Hematopoietic multipotent progenitor cell (in vitro differentiated cells): ENCODE results near the gene PARP1. TPM values are rescaled to one million over a fixed set of nuclear protein-coding genes. Genes with fewer than 3 reads are reported as not detected.
"Not testable (repeated sequence)": the region's sequence is repeated elsewhere in the genome, so short reads cannot be mapped to it uniquely, and the experiment has no call there.

Experiments used
- DNase-seq, 3 donors: peaks; one replicate each; pipeline ENCODE4 v3.0.0-alpha.2; 2011 to 2015; ENCODE audit warnings: low read depth in 2 of 3, low spot score in 2 of 3
- total RNA-seq: library from RNA; depleted of rRNA; stranded (reverse); fragments of >200 nt; gene quantifications from one replicate; pipeline ENCODE4 v1.2.3, GENCODE V29; 2012

The PARP1 gene
- total RNA-seq = 292 TPM

DNA sequence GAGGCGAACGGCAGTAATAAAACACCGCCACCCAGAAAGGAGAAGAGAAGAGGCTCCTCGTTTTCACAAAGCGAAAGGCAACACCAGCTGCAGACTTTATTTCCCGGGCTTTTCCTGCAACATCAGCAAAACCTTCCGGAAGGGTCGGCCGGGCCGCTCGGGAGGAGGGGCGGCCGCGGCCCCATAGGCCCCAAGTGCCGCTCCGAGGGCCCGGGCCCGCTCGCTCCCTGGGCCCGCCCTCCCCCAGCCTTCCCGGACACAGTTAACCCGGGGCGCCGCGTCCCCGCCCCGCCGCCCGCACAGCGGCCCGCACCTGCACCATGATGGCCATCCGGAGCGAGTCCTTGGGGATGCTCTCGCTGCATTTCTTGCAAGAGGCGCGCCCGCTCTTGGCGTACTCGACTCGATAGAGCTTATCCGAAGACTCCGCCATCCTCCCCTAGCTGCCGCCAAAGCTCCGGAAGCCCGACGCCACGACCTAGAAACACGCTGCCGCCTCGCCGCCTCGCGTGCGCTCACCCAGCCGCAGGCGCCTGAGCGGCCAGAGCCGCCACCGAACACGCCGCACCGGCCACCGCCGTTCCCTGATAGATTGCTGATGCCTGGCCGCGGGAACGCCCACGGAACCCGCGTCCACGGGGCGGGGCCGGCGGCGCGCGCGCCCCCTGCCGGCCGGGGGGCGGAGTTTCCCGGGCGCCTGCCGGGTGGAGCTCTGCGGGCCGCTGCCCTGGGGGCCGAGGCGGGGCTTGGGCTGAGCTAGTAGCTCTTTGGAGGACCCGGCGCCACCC is at the start of gene PARP1:
PARP1 (minus strand) TSS at position 597 of the 788 bp plus-strand sequence; CDS start at position 433, 164 bp downstream.
- DNase-seq = peak; percentile 83 to 90 (median 88)

DNA sequence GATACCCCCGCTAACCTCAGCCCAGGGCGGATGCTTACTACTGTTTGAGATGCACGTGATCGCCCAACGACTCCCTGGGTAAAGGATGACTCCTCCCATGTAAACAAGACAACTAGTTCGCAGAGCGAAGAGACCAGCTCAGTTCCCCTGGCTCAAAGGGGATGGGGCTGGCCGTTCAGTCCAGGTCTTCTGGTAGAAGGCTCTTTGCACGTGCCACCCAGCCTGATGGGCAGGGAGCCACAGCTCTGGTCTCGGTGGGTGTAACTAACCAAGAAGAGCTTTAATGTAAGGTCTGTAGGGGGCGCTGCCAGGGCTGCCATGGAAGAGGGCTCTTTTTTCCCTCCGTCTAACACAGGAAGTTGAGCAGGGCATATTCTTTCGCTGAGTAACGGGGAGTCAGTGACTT is 49.4 kb upstream of the PARP1 start:
- DNase-seq = peak in 2 of 3 donors; percentile 47 to 79

GRCh38 chr1:226455843-226456242 is 48.0 kb upstream of the PARP1 start:
- no peak for DNase-seq

DNA sequence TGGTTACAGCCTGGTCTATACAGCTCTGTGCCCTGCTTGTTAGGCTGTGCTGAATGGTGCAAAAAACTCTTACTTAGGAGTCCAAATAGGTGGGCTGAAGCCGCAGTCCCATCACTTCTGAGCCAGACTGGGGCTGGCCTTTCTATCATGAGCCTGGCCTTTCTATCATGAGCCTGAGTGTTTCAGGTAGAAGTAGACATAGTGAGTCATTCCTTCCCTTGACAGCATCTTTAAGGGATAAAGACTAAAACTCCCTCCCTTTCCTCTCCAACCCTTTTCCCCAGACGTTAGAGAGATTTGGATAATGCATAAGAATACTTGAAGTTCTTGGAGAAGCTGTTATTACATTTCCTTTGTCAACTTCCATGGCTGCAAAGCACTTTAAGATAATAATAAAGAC is 46.5 kb upstream of the PARP1 start:
- DNase-seq = no peak

GRCh38 chr1:226453015-226453704 is 45.3 kb upstream of the PARP1 start:
- no peak for DNase-seq

DNA sequence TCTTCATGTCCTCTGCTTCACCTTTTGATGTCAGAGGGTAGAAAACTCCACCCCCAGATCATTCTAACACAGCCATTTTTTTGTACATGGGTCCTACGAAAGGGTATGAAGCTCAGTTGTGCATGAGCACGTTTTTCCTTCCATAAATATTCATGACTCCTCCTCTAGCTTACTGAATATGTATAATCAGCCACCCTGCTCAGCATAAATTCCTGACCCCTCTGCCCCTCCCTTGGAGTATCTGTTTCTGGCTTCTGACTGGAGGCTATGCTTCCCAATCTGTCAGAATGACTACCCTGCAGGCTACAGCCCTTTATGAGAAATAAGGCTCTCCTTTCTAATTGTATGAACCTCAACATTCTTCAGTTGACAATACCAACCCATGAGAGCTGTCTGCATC is 42.8 kb upstream of the PARP1 start:
- no peak for DNase-seq

DNA sequence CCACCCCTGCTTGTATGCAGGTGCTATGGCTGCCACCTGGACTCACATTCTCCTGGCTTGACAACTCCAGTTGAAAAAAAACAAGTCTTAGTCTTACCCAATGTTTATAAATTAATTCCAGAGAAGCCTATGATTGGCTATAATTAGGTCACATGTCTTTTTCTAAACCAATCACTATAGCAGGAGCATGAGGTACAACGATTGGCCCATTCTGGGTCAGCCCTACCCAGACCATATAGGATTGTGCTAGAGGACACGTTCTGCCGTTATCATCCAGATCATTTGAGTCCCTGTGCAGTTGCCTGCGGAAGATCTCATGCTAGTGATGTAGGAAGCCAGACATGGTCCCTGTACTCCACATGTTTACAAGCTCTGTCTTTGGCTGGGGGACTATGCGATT is 41.9 kb upstream of the PARP1 start:
- no peak for DNase-seq

DNA sequence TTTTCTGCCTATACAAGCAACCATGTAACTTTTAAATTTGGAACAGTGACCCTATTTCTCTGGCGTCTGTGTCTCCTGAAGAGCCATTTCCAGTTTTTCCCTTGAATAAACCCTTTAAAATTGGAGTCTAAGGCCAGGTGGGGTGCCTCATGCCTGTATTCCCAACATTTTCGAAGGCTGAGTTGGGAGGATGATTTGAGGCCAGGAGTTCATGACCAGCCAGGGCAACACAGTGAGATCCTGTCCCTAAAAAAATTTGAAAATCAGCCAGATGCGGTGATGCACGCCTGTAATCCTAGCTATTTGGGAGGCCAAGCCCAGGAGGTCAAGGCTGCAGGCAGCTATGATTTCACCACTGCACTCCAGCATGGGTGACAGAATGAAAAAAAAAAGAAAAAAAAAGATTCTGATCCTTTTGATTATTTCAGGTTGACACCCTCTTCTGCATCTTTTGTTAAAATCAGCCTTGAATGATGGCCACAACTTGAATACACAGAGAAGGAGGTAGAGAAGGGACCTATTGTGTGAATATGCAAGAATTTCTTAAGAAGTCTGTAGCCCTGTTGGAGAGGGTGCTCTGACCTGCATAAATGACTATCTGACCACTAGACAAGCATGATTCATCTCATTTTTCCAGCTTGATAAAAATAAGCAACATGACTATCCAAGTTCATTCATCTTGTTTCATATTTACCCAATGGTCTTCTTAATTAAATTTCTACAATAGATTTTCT is 40.2 kb upstream of the PARP1 start:
- DNase-seq = no peak

DNA sequence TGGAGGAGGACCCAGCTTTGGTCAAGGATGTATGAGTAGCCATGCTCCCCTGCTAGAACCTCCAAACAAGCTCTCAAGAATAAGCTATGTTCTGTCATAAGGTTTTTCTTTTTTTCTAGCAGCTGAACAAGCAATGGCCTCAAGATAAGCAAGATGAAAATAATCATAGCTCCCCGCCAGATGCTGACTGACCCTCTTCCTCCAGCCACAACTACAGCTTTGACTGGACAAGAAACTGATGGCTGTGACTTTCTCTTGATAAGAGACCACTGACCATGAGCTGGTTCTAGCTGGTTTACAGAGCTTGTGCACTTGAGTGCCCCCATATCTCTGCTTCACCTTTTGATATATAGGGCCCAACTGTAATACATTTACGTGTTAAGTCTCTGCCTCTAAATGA is 38.2 kb upstream of the PARP1 start:
- no peak for DNase-seq

DNA sequence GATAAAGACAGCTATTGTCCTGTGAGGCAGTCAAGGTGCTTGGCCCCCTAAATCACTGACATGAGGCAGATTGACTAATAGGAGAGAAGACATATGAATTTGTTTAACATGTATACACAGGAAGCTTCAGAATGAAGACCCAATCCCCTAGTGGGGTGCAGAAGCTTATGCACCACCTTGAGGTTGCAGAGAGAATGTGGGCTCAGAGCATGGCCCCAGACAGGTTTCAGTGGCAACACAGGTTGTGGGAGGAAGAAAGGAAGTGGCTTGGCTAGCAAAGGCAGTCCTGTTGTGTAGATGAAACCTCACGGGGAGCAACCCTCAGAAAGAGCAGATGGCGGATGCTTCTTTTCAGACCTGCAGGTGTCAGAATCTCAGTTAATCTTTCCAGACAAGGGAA is 37.0 kb upstream of the PARP1 start:
- peak in 2 of 3 donors; percentile 23 to 77 for DNase-seq

DNA sequence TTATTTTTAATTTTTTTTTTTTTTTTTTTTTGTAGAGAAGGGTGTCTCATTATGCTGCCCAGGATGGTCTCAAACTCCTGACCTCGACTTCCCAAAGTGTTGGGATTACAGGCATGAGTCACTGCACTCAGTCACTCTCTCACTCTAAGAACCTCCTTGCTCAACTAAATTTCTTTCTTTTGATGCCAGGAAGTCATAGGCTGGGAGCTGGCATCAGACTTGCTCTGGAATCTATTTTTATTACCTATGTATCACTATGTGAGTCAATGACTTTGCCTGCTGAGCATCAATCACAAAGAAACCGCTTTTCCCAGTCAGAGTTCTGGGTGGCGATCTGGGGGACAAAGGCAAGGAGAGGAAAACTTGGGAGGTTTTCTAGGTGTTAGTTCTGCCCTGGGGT is 35.5 kb upstream of the PARP1 start:
- DNase-seq = no peak

GRCh38 chr1:226443033-226443432 is 35.1 kb upstream of the PARP1 start:
- no peak for DNase-seq

DNA sequence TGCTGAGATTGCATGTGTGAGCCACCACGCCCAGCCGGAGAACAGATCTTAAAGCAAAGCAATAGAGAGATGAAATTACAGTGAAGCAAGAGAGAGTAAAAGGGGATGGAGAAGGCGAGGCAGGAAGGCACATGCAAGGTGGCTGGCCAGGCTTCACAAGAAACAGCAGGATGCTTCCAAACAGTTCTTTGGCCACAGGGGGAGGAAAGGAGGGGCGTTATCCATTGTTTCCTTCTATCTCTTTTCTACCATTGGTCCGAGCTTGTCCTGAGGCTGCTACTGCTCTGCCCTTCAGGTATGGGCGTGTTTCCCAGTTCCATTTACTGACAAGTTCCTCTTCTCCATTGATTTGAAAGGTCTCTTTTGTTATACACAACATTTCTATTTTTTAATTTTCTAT is 33.7 kb upstream of the PARP1 start:
- no peak for DNase-seq

DNA sequence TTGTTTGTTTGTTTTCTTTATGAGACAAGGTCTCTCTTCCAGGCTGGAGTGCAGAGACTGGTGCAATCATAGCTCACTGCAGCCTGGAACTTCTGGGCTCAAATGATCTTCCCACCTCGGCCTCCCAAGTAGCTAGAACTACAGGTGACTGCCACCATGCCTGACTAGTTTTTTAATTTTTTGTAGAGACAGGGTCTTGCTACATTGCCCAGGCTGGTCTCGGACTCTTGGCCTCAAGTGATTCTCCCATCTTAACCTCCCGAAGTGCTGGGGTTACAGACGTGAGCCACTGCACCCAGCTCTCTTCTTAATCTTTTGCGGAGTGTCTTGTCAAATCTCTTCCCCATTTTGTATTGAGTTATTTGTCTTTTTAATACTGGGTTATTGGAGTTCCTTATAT is 32.6 kb upstream of the PARP1 start:
- no peak for DNase-seq

- peak in 1 of 3 donors; percentile 49 for DNase-seq
These were observed 30.1 kb upstream of the PARP1 start for GRCh38 chr1:226438007-226438406.

- no peak for DNase-seq
These were observed 29.1 kb upstream of the PARP1 start for GRCh38 chr1:226436855-226437491.

DNA sequence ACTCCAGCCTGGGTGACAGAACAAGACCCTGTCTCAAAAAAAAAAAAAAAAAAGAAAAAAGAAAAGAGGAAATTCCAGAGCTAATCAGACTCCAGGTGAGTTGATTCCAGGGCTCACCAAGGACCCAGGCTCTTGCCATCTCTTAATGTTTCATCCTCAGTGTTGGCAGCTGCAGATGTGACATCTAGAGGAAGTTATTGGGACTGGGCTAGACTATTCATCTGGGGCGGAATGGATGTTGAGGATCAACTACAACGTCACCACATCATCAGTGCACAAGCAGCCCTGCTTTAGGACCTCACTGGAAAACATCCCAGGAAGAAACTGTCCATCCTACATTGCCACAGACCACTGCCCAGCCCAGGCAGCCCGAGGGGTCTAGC is 28.6 kb upstream of the PARP1 start:
- DNase-seq = no peak

- no peak for DNase-seq
These were observed 25.4 kb upstream of the PARP1 start for GRCh38 chr1:226433341-226433720.

DNA sequence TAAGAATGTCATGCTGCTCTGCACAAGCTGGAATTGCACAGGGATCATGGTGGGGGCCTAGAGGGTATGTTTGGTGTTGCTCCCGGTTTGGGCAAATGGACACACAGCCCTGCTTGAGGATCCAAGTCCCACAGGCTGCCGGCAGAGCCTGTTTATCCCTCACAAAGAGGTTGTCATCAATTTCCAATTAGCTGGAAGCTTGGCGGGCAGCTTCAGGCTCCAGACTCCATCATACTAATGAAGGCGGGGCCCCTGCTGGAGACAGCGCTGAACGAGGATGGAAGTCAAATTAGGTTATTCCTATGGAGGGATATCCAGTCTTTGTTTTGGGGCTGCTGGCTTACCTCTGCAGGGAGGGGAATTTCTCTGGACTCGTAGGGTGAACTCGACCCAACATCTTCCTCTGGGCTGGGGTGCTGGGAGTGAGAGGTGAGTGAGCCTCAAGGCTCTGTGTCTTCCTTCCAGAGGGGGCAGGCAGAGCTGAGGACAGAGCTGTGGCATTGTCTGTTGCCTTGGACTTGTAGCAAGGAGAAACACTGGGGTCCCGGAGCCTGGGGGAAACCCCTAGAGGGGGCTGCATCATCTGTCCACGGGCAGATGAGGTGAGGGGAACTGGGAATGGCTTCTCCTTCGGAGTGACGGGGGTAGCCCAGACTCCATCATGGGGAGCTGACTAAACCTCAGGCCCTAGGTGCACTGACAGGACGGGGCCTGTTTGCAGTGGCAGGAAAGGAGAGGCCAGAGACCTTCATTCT is 24.9 kb upstream of the PARP1 start:
- DNase-seq = no peak

- not testable (repeated sequence) for DNase-seq
These were observed 24.0 kb upstream of the PARP1 start for GRCh38 chr1:226431898-226432297.
